ENCODE data around the gene COL13A1.

Gene COL13A1

DNA sequence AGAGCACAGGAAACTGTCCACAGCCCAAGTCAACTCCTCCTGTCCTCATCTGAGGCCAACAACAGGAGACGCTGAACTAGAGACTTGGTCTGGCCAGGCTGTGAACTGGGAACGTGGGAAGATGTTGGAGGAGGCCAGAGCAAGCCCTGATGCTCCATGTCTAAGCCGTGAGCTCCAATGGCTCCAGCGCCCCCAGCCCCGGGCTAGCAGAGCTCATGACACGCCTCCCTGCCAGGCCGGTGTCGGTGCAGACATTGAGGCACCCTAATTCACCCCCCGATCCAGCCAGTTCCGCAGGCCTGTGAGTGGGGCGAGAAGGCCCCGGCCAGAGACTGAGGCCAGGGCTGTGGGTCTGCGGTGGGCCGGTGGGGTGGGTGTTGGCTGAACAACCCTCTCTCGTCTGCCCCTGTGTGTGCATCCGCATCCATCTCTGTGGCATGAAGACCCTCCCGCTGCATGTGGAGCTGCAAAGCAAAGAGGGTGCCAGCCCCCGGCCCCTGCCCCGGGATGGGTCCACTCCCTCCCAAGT is 141.7 kb downstream of the COL13A1 start:
- ChIA-PET POLR2A (no interaction called here), CTCF (no interaction called here)
- no peak for TF ChIP-seq SP1 (IDR thresholded peaks at IDR 0.05)
- TF ChIP-seq NFRKB (IDR thresholded peaks at IDR 0.05), result no peak
- no peak for TF ChIP-seq TARDBP (IDR thresholded peaks at IDR 0.05)
- no peak for TF ChIP-seq BHLHE40 (IDR thresholded peaks at IDR 0.05; ENCODE audit: borderline replicate concordance)
- no peak for TF ChIP-seq FOXK2 (IDR thresholded peaks at IDR 0.05)
- TF ChIP-seq FOXA1 (IDR thresholded peaks at IDR 0.05), result no peak
- no peak for TF ChIP-seq FOXM1 (IDR thresholded peaks at IDR 0.05; ENCODE audit: borderline replicate concordance)
- no peak for TF ChIP-seq CTBP1 (IDR thresholded peaks at IDR 0.05; ENCODE audit: borderline replicate concordance)
- no peak for TF ChIP-seq LEF1 (IDR thresholded peaks at IDR 0.05; ENCODE audit: borderline replicate concordance)
- TF ChIP-seq, protein P1, sequence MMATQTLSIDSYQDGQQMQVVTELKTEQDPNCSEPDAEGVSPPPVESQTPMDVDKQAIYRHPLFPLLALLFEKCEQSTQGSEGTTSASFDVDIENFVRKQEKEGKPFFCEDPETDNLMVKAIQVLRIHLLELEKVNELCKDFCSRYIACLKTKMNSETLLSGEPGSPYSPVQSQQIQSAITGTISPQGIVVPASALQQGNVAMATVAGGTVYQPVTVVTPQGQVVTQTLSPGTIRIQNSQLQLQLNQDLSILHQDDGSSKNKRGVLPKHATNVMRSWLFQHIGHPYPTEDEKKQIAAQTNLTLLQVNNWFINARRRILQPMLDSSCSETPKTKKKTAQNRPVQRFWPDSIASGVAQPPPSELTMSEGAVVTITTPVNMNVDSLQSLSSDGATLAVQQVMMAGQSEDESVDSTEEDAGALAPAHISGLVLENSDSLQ (IDR thresholded peaks at IDR 0.05), result no peak
- TF ChIP-seq HDGF (IDR thresholded peaks at IDR 0.05; ENCODE audit: borderline replicate concordance), result no peak
- no peak for TF ChIP-seq ARNT (IDR thresholded peaks at IDR 0.05)
- no peak for DNase-seq (ENCODE audit: extremely low spot score)

DNA sequence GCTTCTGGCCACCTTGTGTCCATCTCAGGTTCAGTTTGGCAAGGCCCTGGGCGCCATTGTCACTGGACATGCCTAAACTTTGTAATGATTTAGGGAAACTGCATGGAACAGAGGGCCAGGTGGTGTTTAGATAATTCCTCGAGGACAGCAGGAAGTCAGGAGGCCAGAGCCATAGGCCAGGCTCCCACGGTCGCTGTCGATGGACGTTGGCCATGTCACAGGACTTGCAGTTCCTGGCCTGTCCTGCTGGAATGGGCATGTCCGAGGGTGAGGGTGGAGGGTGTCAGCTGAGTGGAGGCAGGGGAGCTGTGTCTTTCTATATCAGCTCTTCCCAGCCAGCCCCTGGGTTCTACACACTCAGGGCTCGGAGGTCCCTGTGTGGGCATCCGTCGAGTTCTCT is 143.1 kb downstream of the COL13A1 start:
- no peak for DNase-seq (ENCODE audit: extremely low spot score)
- TF ChIP-seq ARNT (IDR thresholded peaks at IDR 0.05), result no peak
- no peak for TF ChIP-seq HDGF (IDR thresholded peaks at IDR 0.05; ENCODE audit: borderline replicate concordance)
- no peak for TF ChIP-seq SP1 (IDR thresholded peaks at IDR 0.05)
- no peak for TF ChIP-seq FOXM1 (IDR thresholded peaks at IDR 0.05; ENCODE audit: borderline replicate concordance)
- no peak for TF ChIP-seq BHLHE40 (IDR thresholded peaks at IDR 0.05; ENCODE audit: borderline replicate concordance)
- no peak for TF ChIP-seq CTBP1 (IDR thresholded peaks at IDR 0.05; ENCODE audit: borderline replicate concordance)
- TF ChIP-seq LEF1 (IDR thresholded peaks at IDR 0.05; ENCODE audit: borderline replicate concordance), result no peak
- no peak for TF ChIP-seq SUZ12 (IDR thresholded peaks at IDR 0.05)
- no peak for TF ChIP-seq ZNF384 (IDR thresholded peaks at IDR 0.05)
- no peak for TF ChIP-seq L3MBTL2 (conservative IDR thresholded peaks at IDR 0.05)
- no peak for TF ChIP-seq FOXA1 (IDR thresholded peaks at IDR 0.05)
- TF ChIP-seq, protein P1 (IDR thresholded peaks at IDR 0.05), result no peak
- no peak for TF ChIP-seq TARDBP (IDR thresholded peaks at IDR 0.05)
- TF ChIP-seq NFRKB (IDR thresholded peaks at IDR 0.05), result no peak
- TF ChIP-seq ELF4 (IDR thresholded peaks at IDR 0.05), result no peak
- no peak for TF ChIP-seq FOXK2 (IDR thresholded peaks at IDR 0.05)
- ChIA-PET POLR2A (no interaction called here), CTCF (interaction anchor here (0.5 to 1.2 kb wide), 2 partner anchors 14 to 136 kb away, joined by 3 to 5 read pairs; no protein-coding TSS in a partner anchor)

DNA sequence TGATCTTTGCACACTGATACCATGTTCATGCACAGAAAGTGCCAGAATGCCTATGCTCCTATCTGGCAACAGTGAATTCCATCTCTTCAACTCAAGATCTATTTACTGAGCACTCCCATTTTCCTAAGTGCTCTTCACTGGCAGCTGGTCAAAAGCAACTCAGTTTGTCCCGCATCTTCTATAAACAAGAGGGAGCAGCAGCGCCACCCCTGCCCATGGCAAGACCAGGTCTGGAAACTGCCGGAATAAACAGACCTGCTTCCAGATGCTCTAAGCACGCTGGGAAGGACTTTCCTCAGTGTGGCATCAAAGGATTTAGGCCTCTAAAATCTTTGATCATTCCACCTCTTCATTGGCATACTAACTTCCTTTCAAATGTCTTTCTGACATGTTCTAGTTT is 146.6 kb downstream of the COL13A1 start:
- ChIA-PET CTCF (no interaction called here), POLR2A (no interaction called here)
- TF ChIP-seq SUZ12 (IDR thresholded peaks at IDR 0.05) (no peak), FOXM1 (IDR thresholded peaks at IDR 0.05; ENCODE audit: borderline replicate concordance) (no peak), ARNT (IDR thresholded peaks at IDR 0.05) (no peak), NFRKB (IDR thresholded peaks at IDR 0.05) (no peak)
- DNase-seq (ENCODE audit: extremely low spot score), result no peak

DNA sequence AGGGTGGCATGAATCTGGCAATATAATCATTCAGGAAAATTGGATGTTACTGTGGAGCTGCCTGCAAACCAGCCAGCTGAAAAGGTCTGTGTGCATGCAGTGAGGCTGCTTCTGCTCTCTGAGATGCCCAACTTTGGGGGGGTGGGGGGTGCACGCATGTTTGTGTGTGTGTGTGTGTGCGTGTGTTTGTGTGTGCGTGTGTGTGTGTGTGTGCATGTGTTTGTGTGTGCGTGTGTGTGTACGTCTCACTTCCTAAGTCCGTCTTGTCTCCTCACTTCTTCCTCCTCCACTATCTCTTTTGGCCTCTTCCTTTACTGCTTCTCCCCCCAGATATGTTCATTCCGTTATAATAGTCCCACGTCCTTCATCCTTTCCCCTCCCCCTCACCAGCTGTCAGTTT is 148.1 kb downstream of the COL13A1 start:
- ChIA-PET POLR2A (no interaction called here), CTCF (interaction anchor here (1.3 kb wide), 1 partner anchor 11 kb away, joined by 3 read pairs; no protein-coding TSS in a partner anchor)
- TF ChIP-seq ELF4 (IDR thresholded peaks at IDR 0.05) (no peak), ARNT (IDR thresholded peaks at IDR 0.05) (no peak), SP1 (IDR thresholded peaks at IDR 0.05) (no peak), FOXK2 (IDR thresholded peaks at IDR 0.05) (no peak), HDGF (IDR thresholded peaks at IDR 0.05; ENCODE audit: borderline replicate concordance) (no peak), CTBP1 (IDR thresholded peaks at IDR 0.05; ENCODE audit: borderline replicate concordance) (no peak), LEF1 (IDR thresholded peaks at IDR 0.05; ENCODE audit: borderline replicate concordance) (no peak), L3MBTL2 (conservative IDR thresholded peaks at IDR 0.05) (no peak), TARDBP (IDR thresholded peaks at IDR 0.05) (no peak), NFRKB (IDR thresholded peaks at IDR 0.05) (no peak), BHLHE40 (IDR thresholded peaks at IDR 0.05; ENCODE audit: borderline replicate concordance) (no peak), ZNF384 (IDR thresholded peaks at IDR 0.05) (no peak), SUZ12 (IDR thresholded peaks at IDR 0.05) (no peak), FOXA1 (IDR thresholded peaks at IDR 0.05) (no peak)
- TF ChIP-seq, protein P1 (IDR thresholded peaks at IDR 0.05), result no peak
- DNase-seq (ENCODE audit: extremely low spot score), result no peak

DNA sequence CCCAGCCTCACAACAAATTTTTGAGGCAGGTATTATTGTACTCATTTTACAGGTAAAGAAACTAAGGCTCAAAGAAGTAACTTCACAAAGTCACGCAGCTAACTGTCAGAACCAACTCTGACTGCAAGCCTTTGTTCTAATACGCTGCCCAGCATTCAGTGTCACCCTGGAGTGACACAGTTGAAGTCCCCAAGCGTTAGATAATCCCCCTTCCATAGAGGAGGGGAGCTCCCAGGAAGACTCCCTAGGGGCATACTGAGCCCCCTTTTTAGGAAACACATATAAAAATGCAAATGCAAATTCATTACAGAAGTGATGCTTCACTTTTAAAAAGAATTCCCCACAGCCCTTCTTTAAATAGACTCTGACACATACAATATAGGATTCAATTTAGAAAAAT is 150.0 kb downstream of the COL13A1 start:
- CTCF ChIA-PET, result no interaction called here
- POLR2A ChIA-PET, result no interaction called here
- TF ChIP-seq L3MBTL2 (conservative IDR thresholded peaks at IDR 0.05), result no peak
- TF ChIP-seq FOXM1 (IDR thresholded peaks at IDR 0.05; ENCODE audit: borderline replicate concordance), result no peak
- no peak for TF ChIP-seq HDGF (IDR thresholded peaks at IDR 0.05; ENCODE audit: borderline replicate concordance)
- TF ChIP-seq NFRKB (IDR thresholded peaks at IDR 0.05), result no peak
- no peak for TF ChIP-seq FOXK2 (IDR thresholded peaks at IDR 0.05)
- TF ChIP-seq ZNF384 (IDR thresholded peaks at IDR 0.05), result no peak
- no peak for TF ChIP-seq CTBP1 (IDR thresholded peaks at IDR 0.05; ENCODE audit: borderline replicate concordance)
- no peak for TF ChIP-seq SUZ12 (IDR thresholded peaks at IDR 0.05)
- no peak for TF ChIP-seq LEF1 (IDR thresholded peaks at IDR 0.05; ENCODE audit: borderline replicate concordance)
- TF ChIP-seq FOXA1 (IDR thresholded peaks at IDR 0.05), result no peak
- no peak for TF ChIP-seq ELF4 (IDR thresholded peaks at IDR 0.05)
- TF ChIP-seq ARNT (IDR thresholded peaks at IDR 0.05), result no peak
- TF ChIP-seq SP1 (IDR thresholded peaks at IDR 0.05), result no peak
- TF ChIP-seq BHLHE40 (IDR thresholded peaks at IDR 0.05; ENCODE audit: borderline replicate concordance), result no peak

More for the DNA sequence above, 150.0 kb downstream of the COL13A1 start:
- no peak for DNase-seq (ENCODE audit: extremely low spot score)

All from HEK293T (cell line).